ENCODE measurements around the gene OR5K4.

DNA sequence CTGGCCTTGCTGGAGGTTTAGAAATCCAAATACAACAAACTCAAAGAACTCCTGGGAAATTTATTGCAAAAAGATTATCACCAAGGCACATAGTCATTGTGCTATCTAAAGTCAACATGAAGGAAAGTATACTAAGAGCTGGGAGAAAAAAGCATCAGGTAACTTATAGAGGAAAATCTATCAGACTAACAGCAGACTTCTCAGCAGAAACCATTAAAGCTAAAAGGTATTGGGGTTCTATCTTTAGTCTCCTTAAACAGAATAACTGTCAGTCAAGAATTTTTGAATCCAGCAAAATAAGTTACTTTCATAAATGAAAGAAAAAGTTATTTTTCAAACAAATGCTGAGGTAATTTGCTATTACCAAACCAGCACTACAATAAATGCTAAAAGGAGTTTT, 44.9 kb downstream of the OR5K4 start:
- TF ChIP-seq EZH2 (IDR thresholded peaks at IDR 0.05; ENCODE audit: borderline replicate concordance, low read depth, low read length, severe bottlenecking) = no peak
- no peak for TF ChIP-seq CTCF (IDR thresholded peaks at IDR 0.05; ENCODE audit: borderline replicate concordance, extremely low read depth, low read length, poor library complexity, severe bottlenecking)
